DOHH2 (cell line): ENCODE results near the gene TCFL5.

Experiments used
- EZH2phosphoT487 ChIP-seq: fragments of 200-600 bp; sonication (generic); IDR thresholded peaks from 2 replicates; pipeline ENCODE4 v1.6.1; 2017; ENCODE audit warnings: borderline replicate concordance, mild to moderate bottlenecking, antibody characterized with exemption, low read length, moderate library complexity, mixed read lengths
- TF ChIP-seq, protein P1 (sequence below): fragments of 200-600 bp; sonication (generic); IDR thresholded peaks from one replicate; pipeline ENCODE4 v1.5.1; 2014; ENCODE audit warnings: antibody characterized with exemption, mild to moderate bottlenecking, low read depth, low read length; ENCODE audit not compliant: poor library complexity, severe bottlenecking

GRCh38 chr20:62841705-62842212, 19.9 kb downstream of the TCFL5 start:
- TF ChIP-seq, protein P1, sequence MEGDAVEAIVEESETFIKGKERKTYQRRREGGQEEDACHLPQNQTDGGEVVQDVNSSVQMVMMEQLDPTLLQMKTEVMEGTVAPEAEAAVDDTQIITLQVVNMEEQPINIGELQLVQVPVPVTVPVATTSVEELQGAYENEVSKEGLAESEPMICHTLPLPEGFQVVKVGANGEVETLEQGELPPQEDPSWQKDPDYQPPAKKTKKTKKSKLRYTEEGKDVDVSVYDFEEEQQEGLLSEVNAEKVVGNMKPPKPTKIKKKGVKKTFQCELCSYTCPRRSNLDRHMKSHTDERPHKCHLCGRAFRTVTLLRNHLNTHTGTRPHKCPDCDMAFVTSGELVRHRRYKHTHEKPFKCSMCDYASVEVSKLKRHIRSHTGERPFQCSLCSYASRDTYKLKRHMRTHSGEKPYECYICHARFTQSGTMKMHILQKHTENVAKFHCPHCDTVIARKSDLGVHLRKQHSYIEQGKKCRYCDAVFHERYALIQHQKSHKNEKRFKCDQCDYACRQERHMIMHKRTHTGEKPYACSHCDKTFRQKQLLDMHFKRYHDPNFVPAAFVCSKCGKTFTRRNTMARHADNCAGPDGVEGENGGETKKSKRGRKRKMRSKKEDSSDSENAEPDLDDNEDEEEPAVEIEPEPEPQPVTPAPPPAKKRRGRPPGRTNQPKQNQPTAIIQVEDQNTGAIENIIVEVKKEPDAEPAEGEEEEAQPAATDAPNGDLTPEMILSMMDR, result no peak
- TF ChIP-seq EZH2phosphoT487, result no peak
